Measurements from ENCODE around the gene TBX1. TPM values are rescaled to one million over a fixed set of nuclear protein-coding genes. Genes with fewer than 3 reads are reported as not detected.
A peak's percentile ranks its signal among the peaks of the same experiment; 100 is the strongest.

Gene TBX1
- total RNA-seq, 1 experiment from 2014 or later = 12.8 TPM

- Mint-ChIP-seq H3K27me3 (ENCODE audit: low read depth) (no peaks in the 10 kb centered on the region), H3K4me3 (no peak overlapping the region), H3K27ac (no peak overlapping the region), H3K4me1 (no peaks in the 10 kb centered on the region), H3K36me3 (no peaks in the 10 kb centered on the region), H3K9me3 (no peaks in the 10 kb centered on the region)
- ATAC-seq (no peak), DNase-seq (ENCODE audit: low spot score) (peak; percentile 3)
- POLR2A ChIA-PET = interaction anchor here (0.6 kb wide), 1 partner anchor 51 kb away, joined by 3 read pairs; no protein-coding TSS in a partner anchor
- CTCF ChIA-PET = interaction anchor here (1.1 to 2.6 kb wide), 2 partner anchors 11 to 48 kb away, joined by 3 to 21 read pairs; no protein-coding TSS in a partner anchor
- no peak for TF ChIP-seq CBFB (CRISPR knock-in tag; IDR thresholded peaks at IDR 0.05; ENCODE audit: low read depth)
- TF ChIP-seq ERG (CRISPR knock-in tag; IDR thresholded peaks at IDR 0.05) = no peak
- TF ChIP-seq CREM (CRISPR knock-in tag; IDR thresholded peaks at IDR 0.05) = no peak
- TF ChIP-seq ETV6 (CRISPR knock-in tag; IDR thresholded peaks at IDR 0.05) = no peak
- no peak for TF ChIP-seq ELF4 (CRISPR knock-in tag; IDR thresholded peaks at IDR 0.05; ENCODE audit: low read depth)
These were observed 42.5 kb downstream of the TBX1 start for GRCh38 chr22:19802894-19803735.

GRCh38 chr22:19803736-19804267, 43.2 kb downstream of the TBX1 start:
- POLR2A ChIA-PET = no interaction called here
- DNase-seq (ENCODE audit: low spot score) (peak; percentile 8), ATAC-seq (no peak)
- no peaks in the 10 kb centered on the region for H3K9me3 Mint-ChIP-seq
- CTCF ChIA-PET = no interaction called here
- no peaks in the 10 kb centered on the region for H3K27me3 Mint-ChIP-seq (ENCODE audit: low read depth)
- no peaks in the 10 kb centered on the region for H3K4me1 Mint-ChIP-seq
- TF ChIP-seq OVOL2 (CRISPR knock-in tag; IDR thresholded peaks at IDR 0.05; ENCODE audit: borderline replicate concordance) = no peak
- TF ChIP-seq FOXP4 (CRISPR knock-in tag; IDR thresholded peaks at IDR 0.05) = no peak
- TF ChIP-seq TEAD1 (CRISPR knock-in tag; IDR thresholded peaks at IDR 0.05) = no peak
- no peak for TF ChIP-seq EMX1 (CRISPR knock-in tag; IDR thresholded peaks at IDR 0.05)
- no peak for TF ChIP-seq PRRX2 (CRISPR knock-in tag; IDR thresholded peaks at IDR 0.05)
- TF ChIP-seq NR3C1 (CRISPR knock-in tag; conservative IDR thresholded peaks at IDR 0.05; ENCODE audit: low read depth) = no peak
- no peak for TF ChIP-seq SP1 (CRISPR knock-in tag; conservative IDR thresholded peaks at IDR 0.05)
- TF ChIP-seq FOXP1 (CRISPR knock-in tag; IDR thresholded peaks at IDR 0.05; ENCODE audit: borderline replicate concordance) = no peak
- no peak for TF ChIP-seq IRF1 (CRISPR knock-in tag; IDR thresholded peaks at IDR 0.05)
- no peak for TF ChIP-seq E2F4 (CRISPR knock-in tag; IDR thresholded peaks at IDR 0.05; ENCODE audit: borderline replicate concordance, low read depth)
- TF ChIP-seq CDX4 (CRISPR knock-in tag; IDR thresholded peaks at IDR 0.05; ENCODE audit: borderline replicate concordance) = no peak
- TF ChIP-seq MAX (CRISPR knock-in tag; IDR thresholded peaks at IDR 0.05) = no peak
- TF ChIP-seq ZNF232 (CRISPR knock-in tag; IDR thresholded peaks at IDR 0.05) = no peak
- no peak for TF ChIP-seq GTF2I (CRISPR knock-in tag; conservative IDR thresholded peaks at IDR 0.05)
- no peaks in the 10 kb centered on the region for H3K36me3 Mint-ChIP-seq
- H3K4me3 Mint-ChIP-seq = no peak overlapping the region
- H3K27ac Mint-ChIP-seq = no peak overlapping the region

Data from WTC11 (cell line).